Endodermal cell (in vitro differentiated cells): Measurements from ENCODE around the gene IL20. TPM values are rescaled to one million over a fixed set of nuclear protein-coding genes. Genes with fewer than 3 reads are reported as not detected.

Experiments
- DNase-seq: peaks from one replicate; pipeline ENCODE4 v3.0.0-alpha.2; 2017
- H3K27ac ChIP-seq: 2 replicates; pipeline ENCODE4 v1.5.1; 2013; ENCODE audit warnings: mild to moderate bottlenecking, low read depth, low read length, moderate library complexity
- H3K27me3 ChIP-seq: 2 replicates; pipeline ENCODE4 v1.6.1; 2013; ENCODE audit warnings: mild to moderate bottlenecking, low read length, moderate library complexity; ENCODE audit not compliant: insufficient read depth, control insufficient read depth, poor library complexity, severe bottlenecking
- H3K36me3 ChIP-seq: 2 replicates; pipeline ENCODE4 v1.7.0; 2013; ENCODE audit warnings: mild to moderate bottlenecking, low read length, moderate library complexity; ENCODE audit not compliant: control insufficient read depth, insufficient read depth
- H3K4me1 ChIP-seq: one replicate; pipeline ENCODE4 v1.7.0; 2013; ENCODE audit warnings: low read length; ENCODE audit not compliant: control insufficient read depth, insufficient read depth
- H3K4me3 ChIP-seq: 2 replicates; pipeline ENCODE4 v1.5.1; 2013; ENCODE audit warnings: mild to moderate bottlenecking, low read length, moderate library complexity
- H3K9ac ChIP-seq: 2 replicates; pipeline ENCODE4 v1.6.1; 2013; ENCODE audit warnings: mild to moderate bottlenecking, low read length, moderate library complexity; ENCODE audit not compliant: poor library complexity, severe bottlenecking; ENCODE audit errors: extremely low read depth
- H3K9me3 ChIP-seq: 2 replicates; pipeline ENCODE4 v1.6.1; 2013; ENCODE audit warnings: mild to moderate bottlenecking, low read length, moderate library complexity; ENCODE audit not compliant: control insufficient read depth
- H3K27ac Mint-ChIP-seq: 2 replicates; pipeline ENCODE4 v1.8.0; 2020; ENCODE audit warnings: mixed read lengths
- H3K27me3 Mint-ChIP-seq: 2 replicates; pipeline ENCODE4 v1.8.0; 2021; ENCODE audit warnings: mild to moderate bottlenecking, mixed read lengths; ENCODE audit not compliant: insufficient read depth
- H3K36me3 Mint-ChIP-seq: 2 replicates; pipeline ENCODE4 v1.8.0; 2020; ENCODE audit warnings: low read depth, mixed read lengths
- H3K4me1 Mint-ChIP-seq: 2 replicates; pipeline ENCODE4 v1.8.0; 2020; ENCODE audit warnings: mixed read lengths
- H3K4me3 Mint-ChIP-seq: 2 replicates; pipeline ENCODE4 v1.8.0; 2020; ENCODE audit warnings: mild to moderate bottlenecking, moderate library complexity, mixed read lengths
- H3K9me3 Mint-ChIP-seq: 2 replicates; pipeline ENCODE4 v1.8.0; 2020; ENCODE audit warnings: mild to moderate bottlenecking, mixed read lengths
- WGBS, 2 experiments: methylation state at CpG; one replicate each; pipeline versions ENCODE4 v1.1.5 to v1.1.7; 2013; ENCODE audit warnings: missing lambda C conversion rate in 2 of 2, mixed read lengths in 1 of 2; ENCODE audit not compliant: insufficient coverage in 1 of 2, insufficient read length in 1 of 2; 5-methylcytosine and 5-hydroxymethylcytosine counted together
- total RNA-seq, 2 donors: library from RNA; stranded (reverse); fragmentation: NEBNext Ultra II Directional in 1 of 2; extraction: Animal tissue kit (Norgen Biotek cat#: 25700) in 1 of 2; gene quantifications; 2 replicates in 1 of 2; 3 replicates in 1 of 2; pipeline ENCODE4 v1.2.1, GENCODE V29; 2021
- TF ChIP-seq, protein P1 (sequence below): fragments of 200-600 bp; sonication (generic); conservative IDR thresholded peaks from 2 replicates; pipeline ENCODE4 v1.5.0; 2021; ENCODE audit warnings: antibody characterized with exemption, mild to moderate bottlenecking

Gene IL20
- total RNA-seq, 2 donors from 2014 or later: not detected

DNA sequence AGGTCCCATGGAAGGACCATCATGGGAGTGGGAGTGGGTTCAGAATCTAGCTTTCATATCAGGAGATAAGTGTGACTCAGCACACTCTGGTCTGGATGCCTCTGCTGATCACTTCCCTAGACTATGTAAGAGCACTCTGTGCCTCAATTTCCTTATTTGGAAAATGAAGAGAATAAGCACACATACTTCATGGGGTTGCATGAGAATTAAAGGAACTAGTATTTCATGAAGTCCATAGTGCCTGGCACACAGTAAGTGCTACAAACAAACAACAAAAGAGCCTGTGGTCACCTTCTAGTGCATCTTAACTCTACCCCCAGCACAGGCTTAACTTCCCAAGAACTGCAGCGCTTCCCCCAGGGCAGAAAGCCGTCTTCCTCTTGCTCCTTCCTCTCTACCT lies 9.6 kb upstream of the IL20 start:
- H3K4me1 Mint-ChIP-seq: no peaks in the 10 kb centered on the region
- peaks cover 19% of the 10 kb centered on the region for H3K9me3 Mint-ChIP-seq
- H3K4me1 ChIP-seq: no peaks in the 10 kb centered on the region
- TF ChIP-seq, protein P1, sequence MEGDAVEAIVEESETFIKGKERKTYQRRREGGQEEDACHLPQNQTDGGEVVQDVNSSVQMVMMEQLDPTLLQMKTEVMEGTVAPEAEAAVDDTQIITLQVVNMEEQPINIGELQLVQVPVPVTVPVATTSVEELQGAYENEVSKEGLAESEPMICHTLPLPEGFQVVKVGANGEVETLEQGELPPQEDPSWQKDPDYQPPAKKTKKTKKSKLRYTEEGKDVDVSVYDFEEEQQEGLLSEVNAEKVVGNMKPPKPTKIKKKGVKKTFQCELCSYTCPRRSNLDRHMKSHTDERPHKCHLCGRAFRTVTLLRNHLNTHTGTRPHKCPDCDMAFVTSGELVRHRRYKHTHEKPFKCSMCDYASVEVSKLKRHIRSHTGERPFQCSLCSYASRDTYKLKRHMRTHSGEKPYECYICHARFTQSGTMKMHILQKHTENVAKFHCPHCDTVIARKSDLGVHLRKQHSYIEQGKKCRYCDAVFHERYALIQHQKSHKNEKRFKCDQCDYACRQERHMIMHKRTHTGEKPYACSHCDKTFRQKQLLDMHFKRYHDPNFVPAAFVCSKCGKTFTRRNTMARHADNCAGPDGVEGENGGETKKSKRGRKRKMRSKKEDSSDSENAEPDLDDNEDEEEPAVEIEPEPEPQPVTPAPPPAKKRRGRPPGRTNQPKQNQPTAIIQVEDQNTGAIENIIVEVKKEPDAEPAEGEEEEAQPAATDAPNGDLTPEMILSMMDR: no peak
- H3K9ac ChIP-seq: no peak overlapping the region
- H3K36me3 Mint-ChIP-seq: no peaks in the 10 kb centered on the region
- no peak overlapping the region for H3K27ac Mint-ChIP-seq
- H3K36me3 ChIP-seq: no peaks in the 10 kb centered on the region
- H3K9me3 ChIP-seq: peaks cover 21% of the 10 kb centered on the region
- H3K4me3 Mint-ChIP-seq: no peak overlapping the region
- H3K4me3 ChIP-seq: no peak overlapping the region
- H3K27ac ChIP-seq: no peak overlapping the region
- peaks cover 20% of the 10 kb centered on the region for H3K27me3 Mint-ChIP-seq
- H3K27me3 ChIP-seq: peaks cover 14% of the 10 kb centered on the region
- WGBS, 2 experiments: 65 to 87% methylated on average over 2 of the region's 2 CpGs
- no peak for DNase-seq

GRCh38 chr1:206856674-206857464 lies 8.6 kb upstream of the IL20 start:
- Mint-ChIP-seq H3K4me3 (no peak overlapping the region), H3K27me3 (peaks cover 23% of the 10 kb centered on the region), H3K9me3 (peaks cover 13% of the 10 kb centered on the region), H3K4me1 (no peaks in the 10 kb centered on the region), H3K36me3 (no peaks in the 10 kb centered on the region), H3K27ac (no peak overlapping the region)
- H3K9me3 ChIP-seq: peaks cover 13% of the 10 kb centered on the region
- H3K4me3 ChIP-seq: no peak overlapping the region
- DNase-seq: peak; percentile 64
- H3K4me1 ChIP-seq: no peaks in the 10 kb centered on the region
- TF ChIP-seq, protein P1: peak; percentile 82
- no peak overlapping the region for H3K27ac ChIP-seq
- 87 to 92% methylated on average over 4 to 5 of the region's 5 CpGs for WGBS, 2 experiments
- no peaks in the 10 kb centered on the region for H3K36me3 ChIP-seq
- peaks cover 21% of the 10 kb centered on the region for H3K27me3 ChIP-seq
- no peak overlapping the region for H3K9ac ChIP-seq

DNA sequence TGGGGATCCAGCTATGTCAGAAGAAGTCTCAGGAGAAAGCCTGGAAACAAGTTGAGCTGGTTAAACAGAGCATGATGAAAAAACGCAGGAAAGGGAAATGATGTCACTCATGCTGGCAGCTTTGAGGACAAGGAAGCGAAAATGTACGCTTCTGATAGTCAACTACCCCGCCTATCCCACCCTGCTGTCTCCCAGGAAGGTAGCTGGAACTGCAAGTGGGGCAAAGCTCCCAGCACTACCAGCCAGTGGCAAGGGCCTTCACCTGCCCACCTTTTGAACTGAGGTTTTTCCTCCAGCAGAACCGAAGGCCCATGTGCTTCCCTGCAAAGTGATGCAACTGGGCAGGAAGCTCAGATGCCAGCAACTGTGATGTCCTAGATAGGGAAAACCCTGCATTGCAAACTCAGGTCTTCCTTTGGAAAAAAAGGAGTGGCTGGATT lies 6.3 kb upstream of the IL20 start:
- Mint-ChIP-seq H3K4me1 (peaks cover 7% of the 10 kb centered on the region), H3K9me3 (no peaks in the 10 kb centered on the region), H3K27ac (no peak overlapping the region), H3K4me3 (no peak overlapping the region), H3K27me3 (peaks cover 20% of the 10 kb centered on the region), H3K36me3 (no peaks in the 10 kb centered on the region)
- peaks cover 21% of the 10 kb centered on the region for H3K27me3 ChIP-seq
- H3K4me1 ChIP-seq: no peaks in the 10 kb centered on the region
- H3K9me3 ChIP-seq: no peaks in the 10 kb centered on the region
- no peak for DNase-seq
- no peaks in the 10 kb centered on the region for H3K36me3 ChIP-seq
- no peak overlapping the region for H3K9ac ChIP-seq
- WGBS, 2 experiments: 75 to 92% methylated on average over 2 to 5 of the region's 5 CpGs
- TF ChIP-seq, protein P1: no peak
- H3K27ac ChIP-seq: no peak overlapping the region
- no peak overlapping the region for H3K4me3 ChIP-seq
